Astrocyte (in vitro differentiated cells and primary cell): ENCODE data around the gene CKS1B. TPM values are rescaled to one million over a fixed set of nuclear protein-coding genes. Genes with fewer than 3 reads are reported as not detected.

Source experiments
- DNase-seq: peaks from one replicate; pipeline ENCODE4 v3.0.0-alpha.2; 2010; ENCODE audit warnings: low read depth
- FAIRE-seq: peaks from 2 replicates; lab custom pipeline; 2011; peaks lifted over from hg19 to GRCh38; lab: Jason Lieb, UNC
- H2AFZ ChIP-seq: 2 replicates; pipeline ENCODE4 v1.6.0; 2012; ENCODE audit warnings: low read depth, low read length, inconsistent platforms
- H3K27ac ChIP-seq: 2 replicates; pipeline ENCODE4 v1.5.1; 2011; ENCODE audit warnings: low read depth, low read length, inconsistent platforms
- H3K27me3 ChIP-seq: 2 replicates; pipeline ENCODE4 v1.6.0; 2011; ENCODE audit warnings: low read length, inconsistent platforms; ENCODE audit not compliant: insufficient read depth
- H3K36me3 ChIP-seq: 2 replicates; pipeline ENCODE4 v1.5.1; 2011; ENCODE audit warnings: low read length, inconsistent platforms; ENCODE audit not compliant: insufficient read depth
- H3K4me1 ChIP-seq: 2 replicates; pipeline ENCODE4 v1.5.1; 2011; ENCODE audit warnings: low read length, inconsistent platforms; ENCODE audit not compliant: insufficient read depth
- H3K4me2 ChIP-seq: 2 replicates; pipeline ENCODE4 v1.6.0; 2012; ENCODE audit warnings: low read length, inconsistent platforms
- H3K4me3 ChIP-seq: 2 replicates; pipeline ENCODE4 v1.5.1; 2011; ENCODE audit warnings: low read depth, mild to moderate bottlenecking, low read length, inconsistent platforms; ENCODE audit not compliant: insufficient read depth
- H3K79me2 ChIP-seq: 2 replicates; pipeline ENCODE4 v1.6.0; 2012; ENCODE audit warnings: mild to moderate bottlenecking, low read length, inconsistent platforms; ENCODE audit not compliant: insufficient read depth
- H3K9ac ChIP-seq: 2 replicates; pipeline ENCODE4 v1.6.0; 2012; ENCODE audit warnings: mild to moderate bottlenecking, low read length, inconsistent platforms
- H3K9me3 ChIP-seq: 2 replicates; pipeline ENCODE4 v1.5.1; 2012; ENCODE audit warnings: low read depth, mild to moderate bottlenecking, low read length, inconsistent platforms; ENCODE audit not compliant: insufficient read depth
- H4K20me1 ChIP-seq: 2 replicates; pipeline ENCODE4 v1.6.0; 2012; ENCODE audit warnings: low read length, inconsistent platforms; ENCODE audit not compliant: insufficient read depth
- H3K27ac Mint-ChIP-seq: one replicate; pipeline ENCODE4 v1.8.0; 2021; ENCODE audit warnings: mild to moderate bottlenecking, mixed read lengths; ENCODE audit not compliant: unreplicated experiment
- H3K27me3 Mint-ChIP-seq: one replicate; pipeline ENCODE4 v1.8.0; 2021; ENCODE audit warnings: low read depth, mixed read lengths; ENCODE audit not compliant: unreplicated experiment
- H3K36me3 Mint-ChIP-seq: one replicate; pipeline ENCODE4 v1.8.0; 2021; ENCODE audit warnings: low read depth, mixed read lengths; ENCODE audit not compliant: unreplicated experiment
- H3K4me1 Mint-ChIP-seq: one replicate; pipeline ENCODE4 v1.8.0; 2021; ENCODE audit warnings: low read depth, mixed read lengths; ENCODE audit not compliant: unreplicated experiment
- H3K4me3 Mint-ChIP-seq: one replicate; pipeline ENCODE4 v1.8.0; 2021; ENCODE audit warnings: mild to moderate bottlenecking, moderate library complexity, mixed read lengths; ENCODE audit not compliant: unreplicated experiment
- H3K9me3 Mint-ChIP-seq: one replicate; pipeline ENCODE4 v1.8.0; 2021; ENCODE audit warnings: mild to moderate bottlenecking, mixed read lengths; ENCODE audit not compliant: unreplicated experiment
- CTCF ChIP-seq: IDR thresholded peaks from 2 replicates; pipeline ENCODE4 v1.5.1; 2011; ENCODE audit warnings: low read depth, mild to moderate bottlenecking, inconsistent platforms, low read length, moderate library complexity; ENCODE audit not compliant: insufficient read depth
- EZH2 ChIP-seq: IDR thresholded peaks from 2 replicates; pipeline ENCODE4 v1.6.1; 2012; ENCODE audit warnings: mild to moderate bottlenecking, low read length, inconsistent platforms; ENCODE audit not compliant: insufficient read depth
- total RNA-seq: library from RNA; stranded (reverse); gene quantifications from 2 replicates; pipeline ENCODE4 v1.2.1, GENCODE V29; 2021

CKS1B gene
- total RNA-seq, 1 donor from 2014 or later: 37.9 TPM

- no peaks in the 10 kb centered on the region for H3K9me3 Mint-ChIP-seq
- Histone ChIP-seq H3K36me3 (peaks cover 27% of the 10 kb centered on the region), H3K4me3 (peak within 1 kb of the TSS; percentile 75), H3K4me2 (peak within 1 kb of the TSS; percentile 87), H4K20me1 (peaks cover 34% of the 10 kb centered on the region), H2AFZ (peak within 1 kb of the TSS; percentile 78), H3K79me2 (peaks cover 46% of the 10 kb centered on the region), H3K27ac (peak within 1 kb of the TSS; percentile 91), H3K27me3 (no peaks in the 10 kb centered on the region), H3K9me3 (no peaks in the 10 kb centered on the region), H3K4me1 (peaks cover 28% of the 10 kb centered on the region), H3K9ac (peak within 1 kb of the TSS; percentile 91)
- DNase-seq (peak; percentile 63), FAIRE-seq (no peak)
- H3K27me3 Mint-ChIP-seq: no peaks in the 10 kb centered on the region
- TF ChIP-seq CTCF: peak; percentile 33
- no peak for TF ChIP-seq EZH2
- H3K36me3 Mint-ChIP-seq: peaks cover 17% of the 10 kb centered on the region
- H3K4me3 Mint-ChIP-seq: peak within 1 kb of the TSS; percentile 92
- peak within 1 kb of the TSS; percentile 66 for H3K27ac Mint-ChIP-seq
- peaks cover 25% of the 10 kb centered on the region for H3K4me1 Mint-ChIP-seq
These were observed 13.0 kb upstream of the CKS1B start, which contains the start of gene PYGO2 for GRCh38 chr1:154961207-154962155. Gene PYGO2 (minus strand): TSS chr1:154961782. CDS start chr1:154961576, 206 bp downstream.

- no peak for DNase-seq
- H3K9ac ChIP-seq: peak overlapping the region; percentile 91
- H3K9me3 ChIP-seq: no peaks in the 10 kb centered on the region
- Mint-ChIP-seq H3K27me3 (no peaks in the 10 kb centered on the region), H3K27ac (peak overlapping the region; percentile 66), H3K4me3 (peak overlapping the region; percentile 84), H3K9me3 (no peaks in the 10 kb centered on the region), H3K4me1 (peaks cover 22% of the 10 kb centered on the region), H3K36me3 (peaks cover 17% of the 10 kb centered on the region)
- TF ChIP-seq EZH2: no peak
- no peak for TF ChIP-seq CTCF
- H3K4me3 ChIP-seq: peak overlapping the region; percentile 75
- H4K20me1 ChIP-seq: peaks cover 42% of the 10 kb centered on the region
- H3K27me3 ChIP-seq: no peaks in the 10 kb centered on the region
- H3K36me3 ChIP-seq: peaks cover 34% of the 10 kb centered on the region
- H3K4me2 ChIP-seq: peak overlapping the region; percentile 87
- peaks cover 54% of the 10 kb centered on the region for H3K79me2 ChIP-seq
- FAIRE-seq: no peak
- peak overlapping the region; percentile 29 for H2AFZ ChIP-seq
- H3K27ac ChIP-seq: peak overlapping the region; percentile 91
- H3K4me1 ChIP-seq: peaks cover 21% of the 10 kb centered on the region
These were observed 12.2 kb upstream of the CKS1B start for GRCh38 chr1:154962156-154962749.
